ENCODE measurements around the gene GSAP. TPM values are rescaled to one million over a fixed set of nuclear protein-coding genes. Genes with fewer than 3 reads are reported as not detected.

Gene GSAP
- total and polyA plus RNA-seq, 2 of the 4 experiments (the other 2 are of a cell fraction) = 1.6 to 1.8 TPM

DNA sequence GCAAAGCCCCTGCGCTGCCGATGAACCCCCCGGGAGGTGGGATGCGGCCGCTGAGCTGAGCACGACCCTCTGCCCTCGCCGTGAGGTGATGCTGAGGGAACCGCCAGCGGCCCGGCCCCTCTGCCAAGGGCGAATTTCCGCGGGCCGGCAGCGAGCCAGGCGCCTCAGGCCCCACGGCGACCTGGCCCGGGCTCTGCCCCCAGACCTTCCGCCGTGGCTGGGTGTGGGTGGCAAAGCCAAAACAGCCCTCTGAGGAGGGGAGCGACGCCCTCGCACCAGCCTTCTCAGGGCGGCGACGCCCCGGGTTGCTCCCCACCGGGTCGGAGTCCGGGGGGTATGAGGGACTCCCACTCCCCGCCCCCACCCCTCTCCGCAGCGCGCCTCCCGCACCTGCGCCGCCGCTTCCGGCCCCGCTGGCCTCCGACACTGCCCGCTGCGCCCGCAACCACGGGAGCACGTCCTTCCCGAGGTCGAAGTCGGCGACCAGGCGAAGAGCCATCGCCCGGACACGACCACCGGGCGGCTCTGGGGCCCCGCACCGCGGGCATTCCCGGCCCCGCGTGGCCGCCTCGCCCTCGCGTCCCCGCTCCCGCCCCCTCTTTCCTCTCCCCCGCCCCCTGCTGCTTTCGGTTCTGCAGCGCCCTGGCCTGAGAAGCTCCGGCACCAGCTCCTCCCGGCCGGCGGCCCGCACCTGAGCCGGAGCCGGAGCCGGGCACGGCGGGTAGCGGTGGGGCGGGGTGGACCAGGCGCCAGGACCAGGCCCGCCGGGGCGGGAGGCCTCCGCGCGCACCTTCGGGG is at the start of gene GSAP (continued):
- no peak for TF ChIP-seq MXI1 (IDR thresholded peaks at IDR 0.05; ENCODE audit: borderline replicate concordance, low read depth, low read length)
- no peak; the same call in 1 of the 2 replicates for TF ChIP-seq MAZ (IDR thresholded peaks at IDR 0.05; ENCODE audit: borderline replicate concordance, low read depth, low read length)
- TF ChIP-seq CHD1 (IDR thresholded peaks at IDR 0.05; ENCODE audit: low read depth, low read length) = no peak
- TF ChIP-seq SMC3 (IDR thresholded peaks at IDR 0.05; ENCODE audit: low read depth, low read length) = no peak

DNA sequence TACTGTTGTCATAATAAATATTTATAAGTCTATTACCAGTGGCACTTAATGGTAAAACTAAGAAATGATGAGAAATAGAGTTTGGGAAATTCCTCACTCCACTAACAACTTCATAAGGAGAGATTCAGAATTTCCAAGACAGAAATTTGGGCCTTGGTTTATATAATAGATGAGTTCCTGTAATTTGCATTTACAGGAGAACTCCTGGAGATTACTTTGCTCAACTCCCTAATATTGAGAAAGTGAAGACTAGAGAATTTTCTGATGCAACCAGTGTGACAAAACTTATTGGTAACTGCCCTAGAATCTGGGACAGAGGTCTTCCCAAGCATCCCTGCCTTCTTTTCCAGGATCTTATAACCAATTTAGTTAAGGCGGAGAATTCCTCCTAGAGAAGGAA is 49.1 kb upstream of the GSAP start:
- Histone ChIP-seq H3K4me1 (ENCODE audit: control insufficient read depth, insufficient read depth, low read length) (no peaks in the 10 kb centered on the region; the same call in 1 of the 2 replicates), H3K27me3 (ENCODE audit: control insufficient read depth, insufficient read depth, low read length) (no peaks in the 10 kb centered on the region), H3K27ac (ENCODE audit: insufficient read depth, low read length) (no peak overlapping the region), H2AFZ (replicated peaks; ENCODE audit: low read length, poor library complexity) (no peak overlapping the region), H3K56ac (ENCODE audit: extremely low read depth, insufficient read depth, low read length) (no peak overlapping the region), H2BK20ac (ENCODE audit: low read depth, low read length) (no peak overlapping the region), H3K4ac (ENCODE audit: low read depth, low read length) (no peak overlapping the region), H3K4me2 (ENCODE audit: low read depth, low read length) (no peak overlapping the region), H2BK120ac (ENCODE audit: low read depth, low read length) (no peak overlapping the region), H2BK5ac (ENCODE audit: low read depth, low read length, poor library complexity, severe bottlenecking) (no peak overlapping the region), H3K9ac (ENCODE audit: low read depth, low read length) (no peak overlapping the region), H2AK5ac (ENCODE audit: low read depth, low read length) (no peak overlapping the region), H3K14ac (replicated peaks; ENCODE audit: low read depth, low read length) (no peak overlapping the region), H3K9me1 (ENCODE audit: insufficient read depth, low read length) (peaks cover 3% of the 10 kb centered on the region; the same call in 1 of the 2 replicates), H3K79me1 (ENCODE audit: low read depth in 1 of 2, low read length in 2 of 2) (no peaks in the 10 kb centered on the region), H4K8ac (ENCODE audit: low read depth in 2 of 2, low read length in 2 of 2) (no peak overlapping the region), H3K9me3 (ENCODE audit: control insufficient read depth, insufficient read depth, low read length) (no peaks in the 10 kb centered on the region), H3K23ac (ENCODE audit: low read depth, low read length) (no peak overlapping the region), H4K91ac (ENCODE audit: insufficient read depth, low read depth, low read length) (no peak overlapping the region), H4K20me1 (ENCODE audit: insufficient read depth, low read length) (no peaks in the 10 kb centered on the region), H2BK15ac (ENCODE audit: low read depth, low read length) (no peak overlapping the region), H3K36me3 (ENCODE audit: control insufficient read depth, insufficient read depth, low read length) (no peaks in the 10 kb centered on the region), H3K18ac (ENCODE audit: low read depth, low read length) (no peak overlapping the region), H4K5ac (ENCODE audit: low read depth, low read length) (no peak overlapping the region), H2AK9ac (replicated peaks; ENCODE audit: low read depth, low read length, poor library complexity) (no peak overlapping the region), H3K4me3 (ENCODE audit: insufficient read depth, low read depth, low read length) (no peak overlapping the region)
- ATAC-seq (ENCODE audit: low read depth) (no peak), DNase-seq (no peak)
- CTCF ChIA-PET = no interaction called here
- no CpG with 5 or more reads among the region's 1 CpG for WGBS, 2 experiments (ENCODE audit: extremely low coverage in 2 of 2, insufficient read length in 1 of 2)
- dilution Hi-C loops (cut with HindIII; ENCODE audit: low sequenced_read_pairs, unreplicated experiment) = no loop called here
- POLR2A ChIA-PET (ENCODE audit: unreplicated experiment) = no interaction called here
- no TSS peak for BruUV-seq (replicated peaks)
- intact Hi-C loops (cut with micrococcal nuclease) = no loop called here
- in situ Hi-C loops (cut with MboI; ENCODE audit: low sequenced_read_pairs) = no loop called here
- TF ChIP-seq RFX5 (IDR thresholded peaks at IDR 0.05; ENCODE audit: low read depth, low read length) = no peak
- no peak for TF ChIP-seq CHD1 (IDR thresholded peaks at IDR 0.05; ENCODE audit: low read depth, low read length)
- no peak for TF ChIP-seq RAD21 (IDR thresholded peaks at IDR 0.05; ENCODE audit: low read length)
- no peak for TF ChIP-seq MAZ (IDR thresholded peaks at IDR 0.05; ENCODE audit: borderline replicate concordance, low read depth, low read length)
- no peak for TF ChIP-seq CEBPB (IDR thresholded peaks at IDR 0.05; ENCODE audit: low read depth, low read length)
- TF ChIP-seq RCOR1 (IDR thresholded peaks at IDR 0.05; ENCODE audit: insufficient replicate concordance, low read length) = no peak
- TF ChIP-seq MAFK (IDR thresholded peaks at IDR 0.05; ENCODE audit: low read depth, low read length) = no peak
- TF ChIP-seq NFE2L2 (IDR thresholded peaks at IDR 0.05; ENCODE audit: low read depth, low read length) = no peak
- no peak for TF ChIP-seq FOS (IDR thresholded peaks at IDR 0.05; ENCODE audit: low read depth, low read length)
- TF ChIP-seq BHLHE40 (IDR thresholded peaks at IDR 0.05; ENCODE audit: low read depth, low read length) = no peak
- TF ChIP-seq, protein P1, sequence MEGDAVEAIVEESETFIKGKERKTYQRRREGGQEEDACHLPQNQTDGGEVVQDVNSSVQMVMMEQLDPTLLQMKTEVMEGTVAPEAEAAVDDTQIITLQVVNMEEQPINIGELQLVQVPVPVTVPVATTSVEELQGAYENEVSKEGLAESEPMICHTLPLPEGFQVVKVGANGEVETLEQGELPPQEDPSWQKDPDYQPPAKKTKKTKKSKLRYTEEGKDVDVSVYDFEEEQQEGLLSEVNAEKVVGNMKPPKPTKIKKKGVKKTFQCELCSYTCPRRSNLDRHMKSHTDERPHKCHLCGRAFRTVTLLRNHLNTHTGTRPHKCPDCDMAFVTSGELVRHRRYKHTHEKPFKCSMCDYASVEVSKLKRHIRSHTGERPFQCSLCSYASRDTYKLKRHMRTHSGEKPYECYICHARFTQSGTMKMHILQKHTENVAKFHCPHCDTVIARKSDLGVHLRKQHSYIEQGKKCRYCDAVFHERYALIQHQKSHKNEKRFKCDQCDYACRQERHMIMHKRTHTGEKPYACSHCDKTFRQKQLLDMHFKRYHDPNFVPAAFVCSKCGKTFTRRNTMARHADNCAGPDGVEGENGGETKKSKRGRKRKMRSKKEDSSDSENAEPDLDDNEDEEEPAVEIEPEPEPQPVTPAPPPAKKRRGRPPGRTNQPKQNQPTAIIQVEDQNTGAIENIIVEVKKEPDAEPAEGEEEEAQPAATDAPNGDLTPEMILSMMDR (conservative IDR thresholded peaks at IDR 0.05; ENCODE audit: low read depth, low read length) = no peak
- TF ChIP-seq MXI1 (IDR thresholded peaks at IDR 0.05; ENCODE audit: borderline replicate concordance, low read depth, low read length) = no peak
- TF ChIP-seq, protein P2, sequence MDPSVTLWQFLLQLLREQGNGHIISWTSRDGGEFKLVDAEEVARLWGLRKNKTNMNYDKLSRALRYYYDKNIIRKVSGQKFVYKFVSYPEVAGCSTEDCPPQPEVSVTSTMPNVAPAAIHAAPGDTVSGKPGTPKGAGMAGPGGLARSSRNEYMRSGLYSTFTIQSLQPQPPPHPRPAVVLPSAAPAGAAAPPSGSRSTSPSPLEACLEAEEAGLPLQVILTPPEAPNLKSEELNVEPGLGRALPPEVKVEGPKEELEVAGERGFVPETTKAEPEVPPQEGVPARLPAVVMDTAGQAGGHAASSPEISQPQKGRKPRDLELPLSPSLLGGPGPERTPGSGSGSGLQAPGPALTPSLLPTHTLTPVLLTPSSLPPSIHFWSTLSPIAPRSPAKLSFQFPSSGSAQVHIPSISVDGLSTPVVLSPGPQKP (IDR thresholded peaks at IDR 0.05; ENCODE audit: borderline replicate concordance, low read depth, low read length) = no peak

Data from IMR-90 (cell line).